Endothelial cell of umbilical vein (primary cell): Measurements from ENCODE around the gene VAV2. TPM values are rescaled to one million over a fixed set of nuclear protein-coding genes. Genes with fewer than 3 reads are reported as not detected.

ENCODE experiments used
- BruUV-seq: library from RNA; stranded (reverse); fragments of 400-500 nt; replicated peaks from 2 replicates; lab custom pipeline; 2021; lab: Mats Ljungman, UMichigan
- CTCF ChIA-PET: fragments of 300-600, 350-600 bp; sonication (Branson Sonifier 250); formaldehyde crosslinking; loops from one replicate; lab custom pipeline; 2021; ENCODE audit warnings: antibody characterized with exemption, inconsistent platforms; lab: Charles Lee
- POLR2A ChIA-PET: fragments of 300-600, 350-600 bp; sonication (Branson Sonifier 250); formaldehyde crosslinking; loops from one replicate; lab custom pipeline; 2021; ENCODE audit warnings: antibody characterized with exemption, inconsistent platforms; lab: Charles Lee
- DNase-seq: peaks from one replicate; pipeline ENCODE4 v3.0.0-alpha.2; 2011; ENCODE audit warnings: low read depth, low spot score
- FAIRE-seq: peaks from 2 replicates; lab custom pipeline; 2011; peaks lifted over from hg19 to GRCh38; lab: Jason Lieb, UNC
- H2AFZ ChIP-seq: 2 replicates; pipeline ENCODE4 v1.6.0; 2012; ENCODE audit warnings: low read depth, low read length, control low read depth, inconsistent platforms
- H3K27ac ChIP-seq: 2 replicates; pipeline ENCODE4 v1.5.1; 2011; ENCODE audit warnings: low read depth, mild to moderate bottlenecking, control low read depth, low read length, moderate library complexity; ENCODE audit not compliant: insufficient read depth
- H3K27me3 ChIP-seq, 2 experiments: 2 replicates each; pipeline versions ENCODE4 v1.6.0 to v1.6.1; 2011; ENCODE audit warnings: low read length in 2 of 2, mixed read lengths in 1 of 2; ENCODE audit not compliant: control insufficient read depth in 2 of 2, insufficient read depth in 2 of 2
- H3K36me3 ChIP-seq, 2 experiments: 2 replicates in 1 of 2; 3 replicates in 1 of 2; pipeline ENCODE4 v1.5.1; 2011; ENCODE audit warnings: low read length in 2 of 2, mild to moderate bottlenecking in 1 of 2, moderate library complexity in 1 of 2; ENCODE audit not compliant: control insufficient read depth in 2 of 2, insufficient read depth in 2 of 2; ENCODE audit errors: extremely low read depth in 1 of 2
- H3K4me1 ChIP-seq: 3 replicates; pipeline ENCODE4 v1.5.1; 2011; ENCODE audit warnings: mild to moderate bottlenecking, low read length; ENCODE audit not compliant: control insufficient read depth, insufficient read depth; ENCODE audit errors: extremely low read depth
- H3K4me2 ChIP-seq: 2 replicates; pipeline ENCODE4 v1.6.1; 2011; ENCODE audit warnings: low read length, control low read depth, mixed read lengths; ENCODE audit not compliant: insufficient read depth
- H3K4me3 ChIP-seq, 3 experiments: fragments of 200-600 bp in 1 of 3; sonication (generic), shearing (Covaris generic) in 1 of 3; replicated peaks in 1 of 3; 2 replicates each; pipeline ENCODE4 v1.5.1; 2011 to 2016; ENCODE audit warnings: control low read depth in 3 of 3, low read length in 3 of 3, mild to moderate bottlenecking in 2 of 3, inconsistent platforms in 1 of 3, low read depth in 1 of 3, moderate library complexity in 1 of 3; ENCODE audit not compliant: insufficient read depth in 1 of 3
- H3K79me2 ChIP-seq: 2 replicates; pipeline ENCODE4 v1.6.0; 2012; ENCODE audit warnings: low read length, inconsistent platforms; ENCODE audit not compliant: control insufficient read depth, insufficient read depth
- H3K9ac ChIP-seq: replicated peaks from 2 replicates; pipeline ENCODE3; 2011; ENCODE audit warnings: low read length, control low read depth; ENCODE audit not compliant: insufficient read depth; ENCODE audit errors: extremely low read depth
- H3K9me1 ChIP-seq: replicated peaks from 3 replicates; pipeline ENCODE4 v1.6.0; 2011; ENCODE audit warnings: mild to moderate bottlenecking, low read length; ENCODE audit not compliant: control insufficient read depth, insufficient read depth; ENCODE audit errors: extremely low read depth
- H3K9me3 ChIP-seq: replicated peaks from 2 replicates; pipeline ENCODE4 v1.5.1; 2012; ENCODE audit warnings: low read length, inconsistent platforms; ENCODE audit not compliant: control insufficient read depth, insufficient read depth
- H4K20me1 ChIP-seq: replicated peaks from 2 replicates; pipeline ENCODE3; 2011; ENCODE audit warnings: mild to moderate bottlenecking, low read length; ENCODE audit not compliant: control insufficient read depth, insufficient read depth; ENCODE audit errors: extremely low read depth
- EZH2 ChIP-seq: IDR thresholded peaks from 2 replicates; pipeline ENCODE4 v1.6.1; 2012; ENCODE audit warnings: borderline replicate concordance, low read depth, mild to moderate bottlenecking, moderate library complexity, low read length, inconsistent platforms; ENCODE audit not compliant: severe bottlenecking
- FOS ChIP-seq: IDR thresholded peaks from 2 replicates; pipeline ENCODE4 v1.6.1; 2011; ENCODE audit warnings: mild to moderate bottlenecking, low read length, moderate library complexity, borderline replicate concordance; ENCODE audit not compliant: insufficient read depth
- GATA2 ChIP-seq: IDR thresholded peaks from 2 replicates; pipeline ENCODE4 v1.7.0; 2011; ENCODE audit warnings: low read depth, mild to moderate bottlenecking, moderate library complexity, mixed read lengths, low read length; ENCODE audit not compliant: insufficient read length, insufficient read depth
- JUN ChIP-seq: IDR thresholded peaks from 2 replicates; pipeline ENCODE4 v1.6.1; 2011; ENCODE audit warnings: borderline replicate concordance, low read depth; ENCODE audit not compliant: insufficient read length, insufficient read depth
- MYC ChIP-seq: IDR thresholded peaks from one replicate; pipeline ENCODE4 v1.6.1; 2011; ENCODE audit warnings: mild to moderate bottlenecking, low read depth, low read length
- POLR2A ChIP-seq: IDR thresholded peaks from 2 replicates; pipeline ENCODE4 v1.6.1; 2012; ENCODE audit warnings: low read depth, mild to moderate bottlenecking, control low read depth, low read length
- POLR2AphosphoS5 ChIP-seq: IDR thresholded peaks from 2 replicates; pipeline ENCODE4 v1.6.1; 2012; ENCODE audit warnings: low read depth, mild to moderate bottlenecking, control low read depth, low read length, moderate library complexity; ENCODE audit not compliant: insufficient read depth
- dilution Hi-C: fragments of 300-500 bp; cut with MboI; formaldehyde crosslinking; loops from one replicate; pipeline ENCODE4 v1.15.0; 2019; ENCODE audit warnings: low sequenced_read_pairs; ENCODE audit not compliant: extremely low pct_ligation_motif_present
- intact Hi-C: fragments of 100-400 bp; cut with micrococcal nuclease; formaldehyde crosslinking; loops from one replicate; pipeline ENCODE4 v1.10.0; 2022
- polyA plus RNA-seq, 4 experiments: library from polyadenylated mRNA; depleted of rRNA in 3 of 4; stranded (reverse) in 3 of 4; unstranded in 1 of 4; fragments of >200 nt; gene quantifications; 2 replicates each; pipeline versions ENCODE4 v1.2.1 to v1.2.3, GENCODE V29; 2011 to 2012; ENCODE audit warnings: missing spikeins in 1 of 4
- total RNA-seq: library from RNA; stranded (reverse); gene quantifications from 2 replicates; pipeline ENCODE4 v1.2.3, GENCODE V29; 2021
- TF ChIP-seq, protein P1 (sequence below): IDR thresholded peaks from 2 replicates; pipeline ENCODE4 v1.6.1; 2011; ENCODE audit not compliant: insufficient read depth, insufficient read length
- TF ChIP-seq, protein P2 (sequence below), 2 donors: IDR thresholded peaks; 1 replicate in 1 of 2; 2 replicates in 1 of 2; pipeline ENCODE4 v1.5.1; 2011; ENCODE audit warnings: low read length in 2 of 2, mild to moderate bottlenecking in 2 of 2, moderate library complexity in 2 of 2, control low read depth in 1 of 2, inconsistent platforms in 1 of 2, low read depth in 1 of 2; ENCODE audit not compliant: insufficient read depth in 1 of 2; ENCODE audit errors: extremely low read depth in 1 of 2

The VAV2 gene
- total and polyA plus RNA-seq, 2 donors (not counting 3 experiments of a cell fraction or from before 2014, with no cell fraction given), result 10.6 to 30.6 TPM

- no peaks in the 10 kb centered on the region for H4K20me1 ChIP-seq
- H3K4me1 ChIP-seq, result peaks cover 27% of the 10 kb centered on the region
- FAIRE-seq (peak; percentile 48), DNase-seq (no peak)
- H3K9me1 ChIP-seq, result no peaks in the 10 kb centered on the region
- no TSS peak for BruUV-seq
- no peaks in the 10 kb centered on the region for H3K27me3 ChIP-seq
- POLR2A ChIA-PET, result no interaction called here
- H3K9ac ChIP-seq, result no peak overlapping the region
- peaks cover 0 to 15% of the 10 kb centered on the region in 2 experiments for H3K36me3 ChIP-seq
- no peak overlapping the region for H2AFZ ChIP-seq
- CTCF ChIA-PET, result interaction anchor here (0.6 to 4.6 kb wide), 5 partner anchors 155 to 324 kb away, joined by 3 to 41 read pairs (median 7); no protein-coding TSS in a partner anchor
- H3K4me3 ChIP-seq, result no peak overlapping the region
- H3K27ac ChIP-seq, result peak overlapping the region; percentile 7
- H3K79me2 ChIP-seq, result no peaks in the 10 kb centered on the region
- dilution Hi-C loops, result no loop called here
- H3K4me2 ChIP-seq, result no peak overlapping the region
- intact Hi-C loops, result loop anchor here (2.0 kb wide), 2 partner anchors 55 to 165 kb away; no protein-coding TSS in a partner anchor
- TF ChIP-seq POLR2AphosphoS5 (no peak), FOS (no peak), GATA2 (no peak), JUN (no peak), POLR2A (no peak), EZH2 (no peak), MYC (no peak)
- TF ChIP-seq, protein P1, sequence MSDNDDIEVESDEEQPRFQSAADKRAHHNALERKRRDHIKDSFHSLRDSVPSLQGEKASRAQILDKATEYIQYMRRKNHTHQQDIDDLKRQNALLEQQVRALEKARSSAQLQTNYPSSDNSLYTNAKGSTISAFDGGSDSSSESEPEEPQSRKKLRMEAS, result no peak
- TF ChIP-seq, protein P2, sequence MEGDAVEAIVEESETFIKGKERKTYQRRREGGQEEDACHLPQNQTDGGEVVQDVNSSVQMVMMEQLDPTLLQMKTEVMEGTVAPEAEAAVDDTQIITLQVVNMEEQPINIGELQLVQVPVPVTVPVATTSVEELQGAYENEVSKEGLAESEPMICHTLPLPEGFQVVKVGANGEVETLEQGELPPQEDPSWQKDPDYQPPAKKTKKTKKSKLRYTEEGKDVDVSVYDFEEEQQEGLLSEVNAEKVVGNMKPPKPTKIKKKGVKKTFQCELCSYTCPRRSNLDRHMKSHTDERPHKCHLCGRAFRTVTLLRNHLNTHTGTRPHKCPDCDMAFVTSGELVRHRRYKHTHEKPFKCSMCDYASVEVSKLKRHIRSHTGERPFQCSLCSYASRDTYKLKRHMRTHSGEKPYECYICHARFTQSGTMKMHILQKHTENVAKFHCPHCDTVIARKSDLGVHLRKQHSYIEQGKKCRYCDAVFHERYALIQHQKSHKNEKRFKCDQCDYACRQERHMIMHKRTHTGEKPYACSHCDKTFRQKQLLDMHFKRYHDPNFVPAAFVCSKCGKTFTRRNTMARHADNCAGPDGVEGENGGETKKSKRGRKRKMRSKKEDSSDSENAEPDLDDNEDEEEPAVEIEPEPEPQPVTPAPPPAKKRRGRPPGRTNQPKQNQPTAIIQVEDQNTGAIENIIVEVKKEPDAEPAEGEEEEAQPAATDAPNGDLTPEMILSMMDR (IDR thresholded peaks at IDR 0.05; ENCODE audit: extremely low read depth in 1 of 2, insufficient read depth in 1 of 2, low read depth in 1 of 2, low read length in 2 of 2), result no peak
- H3K9me3 ChIP-seq, result no peaks in the 10 kb centered on the region
Measured at GRCh38 chr9:133789778-133790177, 202.3 kb downstream of the VAV2 start.
